Gastroesophageal sphincter (tissue), 4 donors: Measurements from ENCODE around the gene TMEM220. TPM values are rescaled to one million over a fixed set of nuclear protein-coding genes. Genes with fewer than 3 reads are reported as not detected.

Experiments
- ATAC-seq: fragments of 150-250 bp; one replicate; pipeline ENCODE4 v1.9.1; 2016; ENCODE audit warnings: mild to moderate bottlenecking, moderate library complexity
- H3K27ac ChIP-seq, 4 donors: fragments of 200-600 bp; sonication (generic) in 3 of 4; 1 replicate in 3 of 4; 2 replicates in 1 of 4; pipeline ENCODE4 v1.5.1; 2016 to 2019
- H3K27me3 ChIP-seq: fragments of 200-600 bp; sonication (generic); one replicate; pipeline ENCODE4 v1.5.1; 2019
- H3K36me3 ChIP-seq, 2 donors: fragments of 200-600 bp; sonication (generic); one replicate each; pipeline ENCODE4 v1.5.1; 2019; ENCODE audit warnings: control low read depth in 1 of 2
- H3K4me1 ChIP-seq, 3 donors: fragments of 200-600 bp; sonication (generic); 1 replicate in 2 of 3; 2 replicates in 1 of 3; pipeline ENCODE4 v1.5.1; 2016 to 2019; ENCODE audit warnings: control low read depth in 2 of 3
- H3K4me3 ChIP-seq, 2 donors: fragments of 200-600 bp; sonication (generic); one replicate each; pipeline ENCODE4 v1.5.1; 2019; ENCODE audit warnings: mild to moderate bottlenecking in 1 of 2, moderate library complexity in 1 of 2
- H3K9me3 ChIP-seq, 3 donors: fragments of 200-600 bp; sonication (generic); one replicate each; pipeline ENCODE4 v1.5.1; 2017 to 2019; ENCODE audit warnings: control low read depth in 2 of 3
- EP300 ChIP-seq: sonication (generic); formaldehyde crosslinking; IDR thresholded peaks from one replicate; pipeline ENCODE4 v1.6.1; 2017; ENCODE audit warnings: antibody characterized with exemption, mild to moderate bottlenecking
- POLR2A ChIP-seq, 2 donors: fragments of 450-650 bp; IDR thresholded peaks; one replicate each; pipeline ENCODE4 v1.6.1; 2017; ENCODE audit warnings: antibody characterized with exemption in 2 of 2, mild to moderate bottlenecking in 2 of 2, moderate library complexity in 1 of 2
- POLR2AphosphoS5 ChIP-seq: sonication (generic); formaldehyde crosslinking; IDR thresholded peaks from one replicate; pipeline ENCODE4 v1.6.1; 2017; ENCODE audit warnings: antibody characterized with exemption
- WGBS, 2 donors: methylation state at CpG; one replicate each; pipeline ENCODE4 v1.1.5; 2018; ENCODE audit warnings: low coverage in 1 of 2; 5-methylcytosine and 5-hydroxymethylcytosine counted together
- total RNA-seq, 4 donors: library from RNA; depleted of rRNA; stranded (reverse); fragments of >200 nt; gene quantifications; one replicate each; pipeline ENCODE4 v1.1.0, GENCODE V29; 2016
- TF ChIP-seq, protein P1 (sequence below), 4 experiments: fragments of 200-600 bp in 2 of 4; fragments of 450-650 bp in 2 of 4; sonication (generic) in 1 of 4; IDR thresholded peaks; one replicate each; pipeline ENCODE4 v1.5.1; 2017 to 2019; ENCODE audit warnings: antibody characterized with exemption in 4 of 4, mild to moderate bottlenecking in 2 of 4, moderate library complexity in 2 of 4

The TMEM220 gene
- total RNA-seq, 4 donors from 2014 or later = 9.4 to 18.3 (median 15.6) TPM

DNA sequence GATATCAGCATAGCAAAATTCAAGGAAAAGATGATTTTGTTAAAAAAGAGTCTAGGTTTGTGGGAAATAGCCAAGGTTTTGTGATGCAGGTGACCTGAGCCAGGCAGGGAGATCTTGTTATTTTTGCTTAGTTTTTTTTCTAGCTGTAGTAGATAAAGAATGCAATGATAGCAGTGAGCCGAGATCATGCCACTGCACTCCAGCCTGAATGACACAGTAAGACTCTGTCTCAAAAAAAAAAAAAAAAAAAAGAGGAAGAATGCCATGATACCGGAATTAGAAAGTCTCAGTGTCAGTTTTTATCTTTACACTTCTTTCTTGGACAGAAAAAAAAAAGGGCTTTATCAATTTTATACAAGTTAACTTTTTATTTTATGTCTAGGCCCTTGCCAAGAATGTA is 46.6 kb upstream of the TMEM220 start:
- no peak for TF ChIP-seq POLR2A (IDR thresholded peaks at IDR 0.05)
- TF ChIP-seq, protein P1, sequence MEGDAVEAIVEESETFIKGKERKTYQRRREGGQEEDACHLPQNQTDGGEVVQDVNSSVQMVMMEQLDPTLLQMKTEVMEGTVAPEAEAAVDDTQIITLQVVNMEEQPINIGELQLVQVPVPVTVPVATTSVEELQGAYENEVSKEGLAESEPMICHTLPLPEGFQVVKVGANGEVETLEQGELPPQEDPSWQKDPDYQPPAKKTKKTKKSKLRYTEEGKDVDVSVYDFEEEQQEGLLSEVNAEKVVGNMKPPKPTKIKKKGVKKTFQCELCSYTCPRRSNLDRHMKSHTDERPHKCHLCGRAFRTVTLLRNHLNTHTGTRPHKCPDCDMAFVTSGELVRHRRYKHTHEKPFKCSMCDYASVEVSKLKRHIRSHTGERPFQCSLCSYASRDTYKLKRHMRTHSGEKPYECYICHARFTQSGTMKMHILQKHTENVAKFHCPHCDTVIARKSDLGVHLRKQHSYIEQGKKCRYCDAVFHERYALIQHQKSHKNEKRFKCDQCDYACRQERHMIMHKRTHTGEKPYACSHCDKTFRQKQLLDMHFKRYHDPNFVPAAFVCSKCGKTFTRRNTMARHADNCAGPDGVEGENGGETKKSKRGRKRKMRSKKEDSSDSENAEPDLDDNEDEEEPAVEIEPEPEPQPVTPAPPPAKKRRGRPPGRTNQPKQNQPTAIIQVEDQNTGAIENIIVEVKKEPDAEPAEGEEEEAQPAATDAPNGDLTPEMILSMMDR (IDR thresholded peaks at IDR 0.05) = no peak
- TF ChIP-seq EP300 = no peak
- TF ChIP-seq POLR2AphosphoS5 = no peak
- Histone ChIP-seq H3K9me3 (peaks cover 0 to 10% (median 0%) of the 10 kb centered on the region in 3 donors), H3K36me3 (peaks cover 0 to 7% of the 10 kb centered on the region in 2 donors), H3K4me3 (no peak overlapping the region), H3K27me3 (no peaks in the 10 kb centered on the region), H3K4me1 (no peaks in the 10 kb centered on the region), H3K27ac (no peak overlapping the region)
- no peak for ATAC-seq
- WGBS, 2 donors = 63 to 67% methylated on average over 2 of the region's 2 CpGs

- TF ChIP-seq EP300 (no peak), POLR2AphosphoS5 (no peak), POLR2A (IDR thresholded peaks at IDR 0.05) (no peak)
- TF ChIP-seq, protein P1 (IDR thresholded peaks at IDR 0.05) = no peak
- WGBS, 2 donors = 73 to 80% methylated on average over 5 of the region's 5 CpGs
- no peak overlapping the region for H3K27ac ChIP-seq
- peaks cover 0 to 10% (median 0%) of the 10 kb centered on the region in 3 donors for H3K9me3 ChIP-seq
- no peaks in the 10 kb centered on the region for H3K4me1 ChIP-seq
- no peak overlapping the region for H3K4me3 ChIP-seq
- no peak for ATAC-seq
- no peaks in the 10 kb centered on the region for H3K27me3 ChIP-seq
- H3K36me3 ChIP-seq = peaks cover 0 to 7% of the 10 kb centered on the region in 2 donors
Measured at GRCh38 chr17:10775740-10776356, 46.0 kb upstream of the TMEM220 start.

DNA sequence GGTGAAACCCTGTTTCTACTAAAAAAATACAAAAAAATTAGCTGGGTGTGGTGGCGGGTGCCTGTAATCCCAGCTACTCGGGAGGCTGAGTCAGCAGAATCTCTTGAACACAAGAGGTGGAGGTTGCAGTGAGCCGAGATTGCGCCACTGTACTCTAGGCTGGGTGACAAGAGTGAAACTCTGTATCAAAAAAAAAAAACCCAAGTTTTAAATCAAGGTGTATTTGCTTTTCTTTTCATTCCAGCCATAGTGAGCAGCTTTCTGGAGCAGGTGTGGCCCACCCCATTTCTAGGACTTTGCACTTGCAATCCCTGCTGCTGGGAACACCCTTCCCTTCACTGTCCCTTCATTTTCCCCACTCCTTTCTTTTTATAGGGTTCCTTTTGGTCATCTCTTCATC is 45.2 kb upstream of the TMEM220 start:
- WGBS, 2 donors = 93 to 96% methylated on average over 4 of the region's 4 CpGs
- no peak overlapping the region for H3K4me3 ChIP-seq
- no peak overlapping the region for H3K27ac ChIP-seq
- TF ChIP-seq POLR2AphosphoS5 (no peak), EP300 (no peak), POLR2A (IDR thresholded peaks at IDR 0.05) (no peak)
- TF ChIP-seq, protein P1 (IDR thresholded peaks at IDR 0.05) = no peak
- H3K4me1 ChIP-seq = no peaks in the 10 kb centered on the region
- H3K36me3 ChIP-seq = peaks cover 0 to 7% of the 10 kb centered on the region in 2 donors
- peaks cover 0 to 10% (median 0%) of the 10 kb centered on the region in 3 donors for H3K9me3 ChIP-seq
- ATAC-seq = no peak
- H3K27me3 ChIP-seq = no peaks in the 10 kb centered on the region

- no peaks in the 10 kb centered on the region for H3K4me1 ChIP-seq
- peaks cover 0 to 7% of the 10 kb centered on the region in 2 donors for H3K36me3 ChIP-seq
- H3K4me3 ChIP-seq = no peak overlapping the region
- no peak for ATAC-seq
- no peaks in the 10 kb centered on the region for H3K27me3 ChIP-seq
- TF ChIP-seq POLR2AphosphoS5 (no peak), POLR2A (IDR thresholded peaks at IDR 0.05) (no peak), EP300 (no peak)
- TF ChIP-seq, protein P1 (IDR thresholded peaks at IDR 0.05) = no peak
- no peak overlapping the region for H3K27ac ChIP-seq
- peaks cover 0 to 18% (median 0%) of the 10 kb centered on the region in 3 donors for H3K9me3 ChIP-seq
- WGBS, 2 donors = 52 to 60% methylated on average over 2 of the region's 2 CpGs
Measured at GRCh38 chr17:10773391-10773790, 43.6 kb upstream of the TMEM220 start.
